Mesenchymal stem cell (in vitro differentiated cells and primary cell): ENCODE results near the gene KRTAP13-2.

Experiments
- DNase-seq: peaks from one replicate; pipeline ENCODE4 v3.0.0-alpha.2; 2013
- H2AFZ ChIP-seq: one replicate; pipeline ENCODE4 v1.6.1; 2013; ENCODE audit warnings: low read depth, mild to moderate bottlenecking, control low read depth, inconsistent platforms, low read length, moderate library complexity
- H2AK5ac ChIP-seq: 2 replicates; pipeline ENCODE4 v1.6.1; 2013; ENCODE audit warnings: low read length, moderate library complexity, mild to moderate bottlenecking, inconsistent platforms; ENCODE audit not compliant: severe bottlenecking
- H2BK120ac ChIP-seq: one replicate; pipeline ENCODE4 v1.6.1; 2013; ENCODE audit warnings: low read depth, mild to moderate bottlenecking, inconsistent platforms, low read length, moderate library complexity
- H2BK12ac ChIP-seq, 2 experiments: one replicate each; pipeline ENCODE4 v1.6.1; 2013; ENCODE audit warnings: inconsistent platforms in 2 of 2, low read length in 2 of 2, mild to moderate bottlenecking in 2 of 2, moderate library complexity in 2 of 2, control low read depth in 1 of 2
- H2BK15ac ChIP-seq: one replicate; pipeline ENCODE4 v1.6.1; 2013; ENCODE audit warnings: mild to moderate bottlenecking, low read depth, inconsistent platforms; ENCODE audit not compliant: poor library complexity, severe bottlenecking
- H2BK5ac ChIP-seq: 2 replicates; pipeline ENCODE4 v1.6.1; 2013; ENCODE audit warnings: low read depth, mild to moderate bottlenecking, low read length, control low read depth, inconsistent platforms; ENCODE audit not compliant: poor library complexity, severe bottlenecking
- H3K14ac ChIP-seq, 2 experiments: one replicate each; pipeline ENCODE4 v1.6.1; 2013; ENCODE audit warnings: inconsistent platforms in 2 of 2, low read length in 2 of 2, control low read depth in 1 of 2, mild to moderate bottlenecking in 1 of 2, moderate library complexity in 1 of 2
- H3K18ac ChIP-seq, 2 experiments: one replicate each; pipeline ENCODE4 v1.6.1; 2013; ENCODE audit warnings: inconsistent platforms in 2 of 2, low read length in 2 of 2, control low read depth in 1 of 2, low read depth in 1 of 2, mild to moderate bottlenecking in 1 of 2
- H3K23ac ChIP-seq, 2 experiments: one replicate each; pipeline ENCODE4 v1.6.1; 2013; ENCODE audit warnings: inconsistent platforms in 2 of 2, low read length in 2 of 2, mild to moderate bottlenecking in 2 of 2, moderate library complexity in 2 of 2, control low read depth in 1 of 2
- H3K27ac ChIP-seq: 2 replicates; pipeline ENCODE4 v1.5.1; 2013; ENCODE audit warnings: mild to moderate bottlenecking, moderate library complexity, low read length, control low read depth, inconsistent platforms; ENCODE audit not compliant: poor library complexity, severe bottlenecking
- H3K27me3 ChIP-seq, 2 experiments: 2 replicates each; pipeline versions ENCODE4 v1.6.1 to v1.7.0; 2013; ENCODE audit warnings: low read length in 2 of 2, mild to moderate bottlenecking in 2 of 2, moderate library complexity in 2 of 2, control low read depth in 1 of 2, inconsistent platforms in 1 of 2; ENCODE audit not compliant: control insufficient read depth in 1 of 2, insufficient read depth in 1 of 2
- H3K36me3 ChIP-seq, 2 experiments: 2 replicates each; pipeline versions ENCODE4 v1.6.1 to v1.7.0; 2013; ENCODE audit warnings: low read length in 2 of 2, control low read depth in 1 of 2, inconsistent platforms in 1 of 2, low read depth in 1 of 2, mild to moderate bottlenecking in 1 of 2; ENCODE audit not compliant: insufficient read depth in 2 of 2, control insufficient read depth in 1 of 2
- H3K4ac ChIP-seq, 2 experiments: one replicate each; pipeline ENCODE4 v1.6.1; 2013; ENCODE audit warnings: inconsistent platforms in 2 of 2, low read length in 2 of 2, mild to moderate bottlenecking in 2 of 2, moderate library complexity in 2 of 2, control low read depth in 1 of 2, low read depth in 1 of 2
- H3K4me1 ChIP-seq: 2 replicates; pipeline ENCODE4 v1.6.1; 2013; ENCODE audit warnings: low read depth, low read length, control low read depth; ENCODE audit not compliant: control insufficient read depth, insufficient read depth
- H3K4me2 ChIP-seq: 2 replicates; pipeline ENCODE4 v1.6.1; 2013; ENCODE audit warnings: low read length, mild to moderate bottlenecking, inconsistent platforms; ENCODE audit not compliant: poor library complexity, severe bottlenecking
- H3K4me3 ChIP-seq, 2 experiments: 2 replicates each; pipeline versions ENCODE4 v1.5.1 to v1.7.0; 2013; ENCODE audit warnings: low read length in 2 of 2, mild to moderate bottlenecking in 2 of 2, control low read depth in 1 of 2, low read depth in 1 of 2; ENCODE audit not compliant: insufficient read depth in 1 of 2
- H3K79me1 ChIP-seq: replicated peaks from 2 replicates; pipeline ENCODE4 v1.6.1; 2013; ENCODE audit warnings: mild to moderate bottlenecking, control low read depth, low read length, inconsistent platforms; ENCODE audit not compliant: poor library complexity, severe bottlenecking
- H3K9ac ChIP-seq: 2 replicates; pipeline ENCODE4 v1.7.0; 2013; ENCODE audit warnings: mild to moderate bottlenecking, low read length, moderate library complexity
- H3K9me3 ChIP-seq: 2 replicates; pipeline ENCODE4 v1.7.0; 2013; ENCODE audit warnings: mild to moderate bottlenecking, low read length; ENCODE audit not compliant: control insufficient read depth
- H4K8ac ChIP-seq: one replicate; pipeline ENCODE4 v1.6.1; 2013; ENCODE audit warnings: inconsistent platforms, mild to moderate bottlenecking, low read length, moderate library complexity
- H4K91ac ChIP-seq: one replicate; pipeline ENCODE4 v1.6.1; 2013; ENCODE audit warnings: mild to moderate bottlenecking, low read length, inconsistent platforms
- WGBS: methylation state at CpG from one replicate; pipeline ENCODE4 v1.1.7; 2013; ENCODE audit warnings: mixed read lengths; 5-methylcytosine and 5-hydroxymethylcytosine counted together

KRTAP13-2 gene

DNA sequence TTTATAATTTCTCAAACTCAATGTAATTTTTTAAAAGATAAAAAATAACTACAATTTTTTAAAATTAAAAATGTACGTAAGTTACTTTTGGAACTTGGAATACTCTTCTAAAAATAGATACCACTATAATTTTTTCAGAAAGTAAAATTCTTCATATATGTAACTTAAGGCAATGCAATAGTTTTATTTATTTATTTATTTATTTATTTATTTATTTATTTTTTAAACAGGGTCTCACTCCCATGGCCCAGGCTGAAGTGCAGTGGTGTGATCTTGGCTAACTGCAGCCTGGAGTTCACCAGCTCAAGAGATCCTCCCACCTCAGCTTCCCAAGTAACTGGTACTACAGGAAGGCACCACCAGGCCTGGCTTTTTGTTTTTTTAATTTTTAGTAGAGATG is 20.5 kb downstream of the KRTAP13-2 start:
- Histone ChIP-seq H3K9ac (no peak overlapping the region), H3K23ac (no peak overlapping the region), H2BK15ac (no peak overlapping the region), H3K4me1 (no peaks in the 10 kb centered on the region), H2AK5ac (no peak overlapping the region), H4K8ac (no peak overlapping the region), H3K36me3 (no peaks in the 10 kb centered on the region), H3K4me3 (no peak overlapping the region), H3K18ac (no peak overlapping the region), H3K27ac (no peak overlapping the region), H2BK120ac (no peak overlapping the region), H3K14ac (no peak overlapping the region), H2BK5ac (no peak overlapping the region), H3K4ac (no peak overlapping the region), H3K27me3 (no peaks in the 10 kb centered on the region), H3K79me1 (no peaks in the 10 kb centered on the region), H4K91ac (no peak overlapping the region), H2AFZ (no peak overlapping the region), H3K4me2 (no peak overlapping the region), H2BK12ac (no peak overlapping the region), H3K9me3 (no peaks in the 10 kb centered on the region)
- DNase-seq = no peak
- WGBS = no CpG with 5 or more reads among the region's 1 CpG

DNA sequence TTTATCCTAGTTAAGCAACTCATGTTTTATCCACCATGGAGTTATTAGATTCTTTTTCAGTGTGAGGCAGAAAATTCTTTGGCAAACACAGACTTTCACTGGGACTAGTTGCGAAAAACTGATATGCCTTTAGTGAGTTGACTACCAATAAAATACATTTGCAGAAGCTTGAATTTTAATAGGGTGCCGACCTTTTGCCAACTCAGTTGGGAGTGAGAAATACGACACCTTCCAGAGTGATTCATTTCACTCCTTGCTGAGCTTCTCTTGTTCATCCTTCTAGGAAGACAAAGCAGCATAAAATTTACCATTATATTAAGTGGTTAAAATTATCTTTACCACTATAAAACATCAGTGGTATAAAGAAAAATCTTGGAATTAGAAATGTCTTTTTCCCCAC is 22.5 kb downstream of the KRTAP13-2 start:
- no peak overlapping the region for H3K4me3 ChIP-seq
- H2AFZ ChIP-seq = no peak overlapping the region
- H3K23ac ChIP-seq = no peak overlapping the region

DNA sequence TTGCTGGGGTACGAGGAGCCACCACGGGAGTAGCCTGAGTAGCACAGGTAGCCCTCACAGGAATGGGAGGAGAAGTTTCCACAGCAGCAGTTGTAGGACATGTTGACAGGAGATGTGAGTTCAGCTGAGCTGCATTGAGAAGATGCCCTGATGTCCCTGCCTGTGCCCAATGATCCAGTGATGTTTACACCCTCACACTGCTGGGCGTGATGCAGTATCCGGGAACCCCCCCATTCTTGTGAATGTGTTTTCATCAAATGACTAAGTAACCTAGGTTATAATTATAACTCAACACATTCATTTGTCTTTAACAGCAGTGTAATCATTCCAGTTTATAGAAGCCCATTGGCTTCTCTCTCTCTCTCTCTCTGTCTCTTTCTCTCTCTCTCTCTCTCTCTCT is 23.6 kb downstream of the KRTAP13-2 start, which contains the start of gene KRTAP23-1:
KRTAP23-1 (minus strand) TSS at position 101 of the 400 bp plus-strand sequence; CDS start at position 101, 0 bp downstream.
- H3K27ac ChIP-seq = no peak within 1 kb of the TSS
- H3K36me3 ChIP-seq = no peaks in the 10 kb centered on the region
- no peaks in the 10 kb centered on the region for H3K4me1 ChIP-seq
- H4K8ac ChIP-seq = no peak within 1 kb of the TSS
- no peak within 1 kb of the TSS for H3K18ac ChIP-seq
- H2BK12ac ChIP-seq = no peak within 1 kb of the TSS
- H2AFZ ChIP-seq = no peak within 1 kb of the TSS
- H3K23ac ChIP-seq = no peak within 1 kb of the TSS
- H3K4me2 ChIP-seq = no peak within 1 kb of the TSS
- no peak within 1 kb of the TSS for H2BK120ac ChIP-seq
- H3K27me3 ChIP-seq = no peaks in the 10 kb centered on the region
- no peak within 1 kb of the TSS for H3K4ac ChIP-seq
- no peak for DNase-seq
- WGBS = 86% methylated on average over 4 of the region's 4 CpGs
- no peaks in the 10 kb centered on the region for H3K9me3 ChIP-seq
- H3K79me1 ChIP-seq = no peaks in the 10 kb centered on the region
- H2BK5ac ChIP-seq = no peak within 1 kb of the TSS
- H4K91ac ChIP-seq = no peak within 1 kb of the TSS
- H3K14ac ChIP-seq = no peak within 1 kb of the TSS
- no peak within 1 kb of the TSS for H2BK15ac ChIP-seq
- no peak within 1 kb of the TSS for H2AK5ac ChIP-seq
- no peak within 1 kb of the TSS for H3K9ac ChIP-seq
- no peak within 1 kb of the TSS for H3K4me3 ChIP-seq

More for the DNA sequence above, 22.5 kb downstream of the KRTAP13-2 start:
- Histone ChIP-seq H4K91ac (no peak overlapping the region), H2BK120ac (no peak overlapping the region), H3K4ac (no peak overlapping the region), H3K9me3 (no peaks in the 10 kb centered on the region), H3K79me1 (no peaks in the 10 kb centered on the region), H2AK5ac (no peak overlapping the region), H3K14ac (no peak overlapping the region), H3K4me1 (no peaks in the 10 kb centered on the region), H2BK5ac (no peak overlapping the region), H3K18ac (no peak overlapping the region), H3K36me3 (no peaks in the 10 kb centered on the region), H3K9ac (no peak overlapping the region), H2BK12ac (no peak overlapping the region), H3K4me2 (no peak overlapping the region), H2BK15ac (no peak overlapping the region), H3K27me3 (no peaks in the 10 kb centered on the region), H4K8ac (no peak overlapping the region), H3K27ac (no peak overlapping the region)
- 33% methylated on average over 1 of the region's 3 CpGs for WGBS
- DNase-seq = no peak

DNA sequence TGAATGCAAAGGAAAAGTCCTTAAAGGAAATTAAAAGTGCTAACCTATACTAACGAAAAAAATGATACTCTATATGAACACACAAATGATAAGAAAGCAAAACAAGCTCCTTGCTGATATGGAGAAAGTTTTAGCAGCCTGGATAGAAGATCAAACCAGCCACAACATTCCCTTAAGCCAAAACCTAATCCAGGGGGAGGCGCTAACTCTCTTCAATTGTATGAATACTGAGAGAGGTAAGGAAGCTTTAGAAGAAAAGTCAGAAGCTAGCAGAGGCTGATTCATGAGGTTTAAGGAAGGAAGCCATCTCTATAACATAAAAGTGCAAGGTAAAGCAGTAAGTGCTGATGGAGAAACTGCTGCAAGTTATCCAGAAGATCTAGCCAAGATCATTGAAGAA is 27.1 kb downstream of the KRTAP13-2 start:
- Histone ChIP-seq H2AK5ac (no peak overlapping the region), H3K79me1 (no peaks in the 10 kb centered on the region), H3K9me3 (no peaks in the 10 kb centered on the region), H2BK120ac (no peak overlapping the region), H3K14ac (no peak overlapping the region), H3K18ac (no peak overlapping the region), H3K4me2 (no peak overlapping the region), H2BK15ac (no peak overlapping the region), H3K27ac (no peak overlapping the region), H3K27me3 (no peaks in the 10 kb centered on the region), H4K8ac (no peak overlapping the region), H4K91ac (no peak overlapping the region), H3K4me3 (no peak overlapping the region), H3K23ac (no peak overlapping the region), H2AFZ (no peak overlapping the region), H3K9ac (no peak overlapping the region), H2BK12ac (no peak overlapping the region), H2BK5ac (no peak overlapping the region), H3K36me3 (no peaks in the 10 kb centered on the region), H3K4ac (no peak overlapping the region), H3K4me1 (no peaks in the 10 kb centered on the region)
- no peak for DNase-seq
- WGBS = 43% methylated on average over 1 of the region's 2 CpGs
